Stimulated activated CD8-positive, alpha-beta memory T cell treated with anti-CD3 and anti-CD28 coated beads, Interleukin-12 subunit alpha, Interleukin-12 subunit beta, amount 100 ng/mL, for 24 hours (primary cell): ENCODE measurements around the gene SDC1.
"Not testable (repeated sequence)": the region's sequence is repeated elsewhere in the genome, so short reads cannot be mapped to it uniquely, and the experiment has no call there.

Experiments used
- DNase-seq: peaks from one replicate; pipeline ENCODE4 v3.0.0-alpha.2; 2020; ENCODE audit errors: extremely low read depth

Gene SDC1

GRCh38 chr2:20198001-20198400, 26.9 kb downstream of the SDC1 start:
- DNase-seq: no peak

- no peak for DNase-seq
Measured at GRCh38 chr2:20197192-20197591, 27.7 kb downstream of the SDC1 start.

GRCh38 chr2:20196657-20197161, 28.2 kb downstream of the SDC1 start:
- no peak for DNase-seq

DNA sequence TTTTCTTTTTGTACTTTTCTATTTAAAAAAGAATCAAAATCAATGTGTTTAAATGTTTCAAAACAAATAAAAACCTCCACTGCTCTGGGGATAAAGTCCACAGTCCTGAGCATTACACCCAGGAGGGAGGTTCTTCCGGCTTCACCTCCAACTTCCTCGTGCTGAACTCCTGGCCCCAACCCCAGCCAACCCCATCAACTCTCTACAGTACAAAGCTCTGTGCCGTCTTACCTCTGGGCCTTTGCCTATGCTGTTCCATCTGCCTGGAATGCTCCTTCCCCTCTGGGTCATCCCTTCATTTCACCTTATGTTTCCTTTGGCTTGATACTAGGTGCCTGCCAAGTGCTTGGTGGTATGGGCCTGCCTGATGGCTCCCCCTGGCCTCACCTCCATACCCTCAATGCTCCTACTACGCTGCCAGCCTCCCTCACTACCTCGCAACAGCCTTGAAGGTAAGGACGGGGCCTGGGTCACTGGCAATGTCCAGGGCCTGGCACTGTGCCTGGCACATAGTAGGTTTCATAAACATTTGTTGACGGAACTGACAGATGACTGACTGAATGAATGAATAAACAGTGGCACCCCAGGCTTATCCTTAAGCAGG, 28.8 kb downstream of the SDC1 start:
- no peak for DNase-seq

GRCh38 chr2:20195431-20196033, 29.4 kb downstream of the SDC1 start:
- DNase-seq: no peak

GRCh38 chr2:20195016-20195411, 29.9 kb downstream of the SDC1 start:
- not testable (repeated sequence) for DNase-seq

- no peak for DNase-seq
Measured at GRCh38 chr2:20194097-20195015, 30.6 kb downstream of the SDC1 start.

- DNase-seq: no peak
Measured at GRCh38 chr2:20193185-20193584, 31.7 kb downstream of the SDC1 start.

DNA sequence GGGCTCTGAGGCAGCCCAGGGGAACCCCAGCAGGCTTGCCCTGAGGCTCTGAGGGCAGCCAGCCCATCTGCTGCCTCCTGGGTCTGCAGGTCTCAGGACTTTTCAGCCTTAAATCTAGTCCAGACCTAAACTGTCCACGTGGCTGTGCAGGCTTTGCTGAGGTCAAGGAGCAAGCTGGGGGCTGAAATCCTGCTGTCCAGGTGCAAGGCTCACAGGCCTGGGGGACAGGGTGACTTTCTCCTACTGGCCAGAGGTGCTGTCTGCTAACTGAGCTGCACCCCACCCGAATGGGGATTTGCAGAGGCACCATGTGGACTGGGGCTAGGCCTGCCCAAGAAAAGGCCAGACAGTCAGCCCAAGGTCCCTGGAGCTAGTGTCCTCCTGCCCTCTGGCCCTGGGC, 32.1 kb downstream of the SDC1 start:
- DNase-seq: no peak

- no peak for DNase-seq
Measured at GRCh38 chr2:20191714-20192569, 33.0 kb downstream of the SDC1 start.

DNA sequence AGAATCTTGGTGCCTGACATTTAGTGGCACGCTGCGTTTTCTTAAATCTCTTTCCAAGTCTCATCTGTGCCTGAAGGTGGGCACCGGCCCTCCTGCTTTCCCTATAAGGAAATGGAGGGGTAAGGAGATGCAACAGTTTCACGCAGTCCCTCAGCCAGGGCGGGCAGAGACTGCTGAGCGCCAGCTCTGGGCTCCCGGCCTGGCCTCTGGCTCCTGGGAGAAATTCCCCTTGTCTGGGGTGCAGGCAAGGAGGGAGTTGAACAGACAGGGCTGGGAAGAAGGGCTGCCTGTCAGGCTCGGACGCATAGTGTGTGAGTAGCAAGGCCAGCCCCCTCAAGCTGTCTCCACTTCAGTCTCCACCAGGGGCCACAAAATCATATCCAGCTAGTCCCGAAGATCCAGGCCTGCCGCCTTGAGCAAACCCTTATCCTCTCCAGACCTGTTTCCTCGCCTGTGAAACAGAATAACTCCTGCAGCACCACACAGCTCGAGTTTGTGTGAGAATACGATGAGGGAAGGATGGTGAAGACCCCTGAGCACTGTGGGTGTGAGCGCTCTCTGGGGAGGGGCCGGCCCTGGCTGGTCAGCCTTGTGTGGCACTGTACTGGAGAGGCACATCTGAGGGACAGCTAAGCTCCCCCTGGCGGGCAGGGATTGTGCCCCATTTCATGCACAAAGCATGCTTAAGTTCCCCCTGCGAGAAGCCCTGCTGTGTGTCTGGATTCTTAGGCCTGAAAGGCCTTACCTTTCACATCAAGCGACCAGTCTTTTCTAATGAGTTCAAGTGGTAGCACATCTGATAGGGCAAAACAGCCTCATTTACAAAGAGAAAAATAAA, 33.8 kb downstream of the SDC1 start:
- no peak for DNase-seq

DNA sequence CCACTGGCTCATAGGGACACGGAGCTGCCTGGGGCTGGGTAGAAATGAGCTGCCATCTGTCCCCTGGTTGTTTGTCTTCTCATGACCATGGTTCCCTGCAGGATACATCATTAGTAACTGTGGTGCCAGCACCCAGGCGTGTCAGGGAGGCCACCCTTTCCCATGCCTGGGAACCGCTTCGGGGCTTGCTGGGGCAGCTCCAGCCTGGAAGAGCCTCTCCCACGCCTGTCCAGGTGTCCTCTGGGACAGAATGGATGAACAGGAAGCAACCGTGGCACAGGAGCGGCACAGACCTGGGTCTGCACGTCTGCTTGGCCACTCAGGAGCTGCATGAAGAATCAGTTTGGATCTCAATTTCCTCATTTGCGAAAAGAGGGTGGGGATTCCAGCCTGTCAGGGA, 34.8 kb downstream of the SDC1 start:
- DNase-seq: no peak

DNA sequence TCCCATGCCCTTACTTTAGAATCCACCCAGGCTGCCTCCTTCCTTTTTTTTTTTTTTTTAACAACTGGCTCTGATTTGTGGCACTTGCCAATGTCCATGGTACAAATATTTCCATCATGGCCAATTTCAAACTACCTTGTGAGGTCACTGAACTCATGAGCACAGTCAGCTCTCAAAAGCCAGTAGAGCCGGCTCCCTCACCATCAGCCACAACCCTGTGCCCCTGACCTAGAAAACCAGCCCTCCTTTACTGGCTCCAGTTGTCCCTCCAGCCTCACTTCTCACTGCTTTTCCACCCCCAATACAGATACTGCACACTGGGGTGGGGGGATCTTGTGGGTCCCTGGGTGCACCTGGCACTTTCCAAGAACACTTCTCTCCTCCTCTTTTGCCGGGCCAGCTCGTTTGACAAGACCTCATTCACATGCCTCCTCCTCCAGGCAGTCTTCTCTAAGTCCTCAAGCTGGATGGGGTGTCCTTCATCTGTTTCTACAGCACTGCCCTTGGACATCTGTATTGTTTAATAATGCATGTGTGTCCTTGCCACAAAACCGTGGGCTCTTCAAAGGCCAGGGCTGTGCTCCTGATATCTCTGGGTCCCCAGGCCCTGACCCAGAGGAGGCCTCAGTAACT, 35.5 kb downstream of the SDC1 start:
- no peak for DNase-seq

DNA sequence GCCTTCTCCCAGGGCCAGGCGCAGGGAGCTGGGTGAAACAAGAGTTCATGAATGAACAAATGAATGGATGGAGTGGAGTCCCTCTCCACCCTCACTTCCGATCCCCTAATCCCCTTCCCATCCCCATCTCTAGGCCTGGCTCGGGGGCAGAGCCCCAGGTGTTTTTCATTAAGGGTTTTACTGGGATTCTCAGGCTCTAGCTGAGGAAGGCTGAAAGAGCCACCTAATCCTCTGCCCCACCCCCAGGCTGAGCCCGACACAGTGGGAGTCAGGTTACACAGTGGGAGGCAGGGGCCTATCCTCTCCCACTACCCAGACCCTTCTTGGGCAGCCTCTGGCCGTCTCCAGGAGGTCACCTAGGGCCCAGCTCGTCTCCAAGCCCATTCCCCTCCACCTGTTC, 36.1 kb downstream of the SDC1 start:
- DNase-seq: no peak

DNA sequence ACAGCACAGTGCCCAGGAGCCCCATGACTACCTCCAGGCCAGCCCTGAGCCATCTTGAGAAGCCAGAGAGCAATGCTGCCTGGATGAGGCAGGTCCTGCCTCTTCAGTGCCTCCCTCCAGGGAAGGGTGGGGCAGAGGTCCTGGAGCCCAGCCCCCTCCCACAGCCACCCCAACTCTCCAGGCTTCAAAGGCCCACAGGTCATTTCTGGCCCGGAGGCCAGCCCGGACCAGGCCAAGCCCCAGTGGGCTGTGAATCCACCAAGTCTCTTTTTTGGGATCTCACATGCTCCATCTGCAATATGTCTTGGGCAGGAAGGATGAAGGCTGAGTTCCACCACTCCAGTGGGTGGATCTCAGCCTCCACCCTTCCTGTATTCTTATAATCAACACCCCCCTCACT, 36.7 kb downstream of the SDC1 start:
- no peak for DNase-seq

DNA sequence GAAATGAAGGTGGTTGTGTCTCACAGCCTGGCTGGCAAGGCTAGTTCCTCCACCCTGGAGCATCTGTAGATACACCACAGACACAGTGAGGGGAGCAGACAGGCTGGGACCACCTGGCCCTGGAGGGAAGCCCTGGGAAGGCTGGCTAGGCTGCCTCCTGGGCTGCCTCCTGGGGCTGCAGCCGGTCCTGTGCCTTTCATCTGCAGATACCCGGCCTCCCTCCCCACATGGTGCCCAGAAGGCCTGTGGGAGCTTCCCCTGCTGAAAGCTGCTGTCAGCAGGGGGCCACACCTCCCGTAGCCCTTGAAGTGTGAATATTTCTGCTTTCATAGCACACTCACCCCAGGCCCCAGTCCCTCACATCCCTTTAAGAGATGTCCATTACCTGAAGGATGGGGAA, 37.6 kb downstream of the SDC1 start:
- no peak for DNase-seq

GRCh38 chr2:20186855-20187187, 38.1 kb downstream of the SDC1 start:
- no peak for DNase-seq

DNA sequence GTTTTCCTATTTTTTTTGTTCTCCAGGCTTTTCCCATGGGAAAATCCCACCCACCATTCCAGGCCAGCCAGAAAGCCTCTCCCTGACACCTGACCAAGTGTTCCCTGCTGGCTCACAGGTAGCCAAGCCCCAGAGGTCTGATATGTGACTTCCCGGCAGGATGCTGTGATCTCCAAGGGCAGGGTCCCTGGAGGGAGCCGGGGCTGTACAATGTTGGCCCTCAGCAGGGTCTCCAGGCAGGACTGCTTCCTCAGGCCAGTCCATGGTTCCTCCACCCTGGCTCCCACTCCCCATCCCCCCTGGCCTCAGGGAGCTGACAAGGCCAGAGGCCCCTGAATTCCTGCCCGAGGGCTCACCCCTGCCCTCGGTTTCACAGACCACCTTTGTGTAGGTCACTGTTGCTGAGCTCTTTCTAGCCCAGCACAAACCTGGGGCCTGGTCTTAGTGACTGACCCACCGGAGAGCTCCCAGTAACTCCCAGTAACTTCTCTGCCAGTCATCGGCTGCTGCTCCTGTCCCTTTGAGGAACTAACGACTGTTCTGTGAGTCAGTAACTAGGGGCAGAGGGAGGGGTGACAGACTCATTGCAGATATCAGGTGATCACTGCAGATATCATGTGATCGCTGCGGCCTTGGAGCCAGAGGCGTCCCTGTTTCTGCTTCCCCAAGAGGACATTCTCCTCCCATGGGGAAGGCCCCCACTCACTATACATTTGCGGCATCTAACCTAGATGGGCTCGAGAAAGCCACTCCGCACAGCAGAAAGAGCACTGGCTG, 38.7 kb downstream of the SDC1 start:
- DNase-seq: no peak

DNA sequence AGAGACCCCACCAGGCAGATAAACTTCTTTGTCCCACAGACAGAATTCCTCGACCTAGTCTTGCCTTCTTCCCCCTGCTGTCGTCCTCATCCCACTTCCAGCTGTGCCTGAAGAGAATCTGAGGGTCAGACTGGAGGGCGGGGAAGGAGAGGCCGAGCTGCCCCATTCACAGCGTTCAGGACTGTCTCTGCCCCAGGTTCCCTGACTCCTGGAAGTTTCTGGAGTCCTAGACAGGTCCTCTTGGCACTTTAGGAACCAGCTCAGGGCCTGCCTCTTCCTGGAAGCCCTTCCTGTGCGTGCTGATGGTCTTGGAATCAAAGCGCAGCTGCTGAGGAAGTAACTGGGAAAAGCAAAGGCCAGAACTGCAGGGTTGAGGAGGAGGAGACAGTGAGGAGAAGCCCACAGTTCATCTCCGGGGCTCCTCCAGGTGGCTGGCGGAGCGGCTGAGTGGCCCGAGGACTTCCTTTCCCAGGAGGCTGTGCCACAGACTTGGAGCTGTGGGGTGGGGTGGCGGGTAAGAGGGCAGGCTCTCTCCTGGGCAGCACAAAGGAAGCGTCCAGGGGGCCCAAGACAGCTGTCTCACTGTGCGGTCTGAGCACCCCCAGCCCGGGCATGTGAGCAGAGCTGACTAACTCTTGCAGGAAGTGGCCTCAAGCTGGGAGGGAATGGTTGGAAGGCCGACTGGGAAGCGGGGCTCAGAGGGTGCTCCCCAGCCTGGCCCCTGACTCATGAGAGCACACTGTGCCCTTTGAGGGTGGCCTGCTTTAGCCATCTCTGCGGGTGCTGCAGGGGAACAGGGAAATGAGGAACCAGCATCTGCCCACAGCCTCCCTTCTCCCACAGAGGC, 39.5 kb downstream of the SDC1 start:
- no peak for DNase-seq
